Measurements from ENCODE around the gene SFRP4.
A peak's percentile ranks its signal among the peaks of the same experiment; 100 is the strongest.

The SFRP4 gene

GRCh38 chr7:37924491-37925041, 7.9 kb upstream of the SFRP4 start:
- no peak for DNase-seq

DNA sequence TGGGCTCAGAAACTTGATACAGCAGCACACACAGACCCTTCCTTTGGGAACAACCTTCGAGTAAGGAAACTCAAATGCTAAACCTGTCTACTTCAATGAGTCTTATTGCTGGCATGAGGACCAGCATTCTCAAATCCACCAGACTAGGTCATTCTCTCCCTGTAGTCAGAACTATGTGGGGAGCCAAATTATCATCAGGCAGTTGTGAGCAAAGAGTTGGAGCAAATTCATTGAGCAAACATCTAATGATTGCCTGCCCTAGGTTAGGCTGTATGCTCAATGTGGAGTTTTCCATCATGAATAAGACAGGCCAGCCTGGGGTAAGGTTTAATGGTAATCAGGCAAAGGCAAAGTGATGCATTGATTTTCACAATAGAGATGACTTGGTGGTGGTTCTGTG, 7.4 kb upstream of the SFRP4 start:
- DNase-seq: no peak

GRCh38 chr7:37921876-37922275, 5.3 kb upstream of the SFRP4 start:
- DNase-seq: no peak

DNA sequence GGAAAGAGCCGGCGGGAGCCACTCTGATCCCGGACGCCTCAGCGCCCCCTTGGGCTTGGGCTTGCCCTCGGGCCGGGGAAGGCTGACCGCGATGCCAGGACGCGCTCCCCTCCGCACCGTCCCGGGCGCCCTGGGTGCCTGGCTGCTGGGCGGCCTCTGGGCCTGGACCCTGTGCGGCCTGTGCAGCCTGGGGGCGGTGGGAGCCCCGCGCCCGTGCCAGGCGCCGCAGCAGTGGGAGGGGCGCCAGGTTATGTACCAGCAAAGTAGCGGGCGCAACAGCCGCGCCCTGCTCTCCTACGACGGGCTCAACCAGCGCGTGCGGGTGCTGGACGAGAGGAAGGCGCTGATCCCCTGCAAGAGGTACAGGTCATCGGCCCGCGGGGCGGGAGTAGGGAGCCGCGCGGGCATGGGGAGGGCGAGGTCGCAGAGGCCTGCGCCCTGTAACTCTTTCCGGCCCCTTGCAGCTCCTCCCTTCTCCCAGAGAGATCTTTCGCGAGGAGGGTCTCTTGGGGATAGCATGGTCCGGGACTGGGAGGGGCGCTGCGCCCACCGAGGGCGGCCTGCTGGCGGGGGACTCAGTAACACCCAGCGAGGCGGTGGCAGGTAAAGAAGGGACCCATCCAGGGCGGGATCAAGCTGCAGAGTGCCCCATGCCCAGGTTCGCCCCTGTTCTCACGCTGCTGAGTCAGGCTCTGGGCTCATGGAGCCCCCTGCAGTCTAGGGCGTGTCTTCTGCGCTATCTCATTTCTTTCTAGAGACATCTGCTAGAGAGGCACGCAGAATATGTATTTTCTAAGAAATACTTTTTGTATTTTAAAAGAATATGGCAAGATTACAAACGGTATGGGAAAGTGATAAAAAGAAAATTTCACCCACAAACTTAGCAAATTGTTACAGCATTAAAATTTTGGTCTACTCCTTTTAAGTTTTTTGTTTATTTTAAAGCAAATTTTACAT, 4.5 kb upstream of the SFRP4 start:
- peak in 1 of 2 donors; percentile 1 for DNase-seq

DNA sequence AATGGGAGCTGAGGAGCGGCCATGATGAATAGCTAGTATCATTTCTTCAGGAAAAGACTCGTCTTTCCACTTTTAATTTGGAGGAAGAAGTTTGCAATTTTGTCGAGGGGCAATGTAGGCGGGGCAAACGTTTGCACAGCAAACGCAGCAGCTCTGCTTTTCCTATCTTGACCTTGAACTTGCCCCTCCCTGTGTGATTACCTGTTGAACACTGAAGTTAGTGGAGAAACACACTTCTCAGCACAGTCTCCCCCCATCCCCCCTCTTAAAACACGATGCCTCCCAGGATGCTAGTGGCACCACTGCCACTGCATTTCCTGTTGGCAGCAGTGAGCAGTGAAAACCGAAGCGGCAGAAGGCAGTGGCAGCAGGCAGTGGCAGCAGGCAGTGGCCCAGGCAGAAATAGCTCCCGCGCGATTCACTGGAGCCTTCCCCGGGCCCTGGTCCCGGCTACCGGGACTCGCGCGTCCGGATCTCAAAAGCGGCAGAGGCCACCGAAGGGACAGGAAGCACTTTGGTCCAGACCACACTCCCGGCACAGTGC, 3.8 kb upstream of the SFRP4 start, which contains the start of gene EPDR1:
Gene EPDR1, plus strand, starts transcription at position 336 of the 544 bp plus-strand sequence. CDS start 300 bp downstream, outside the sequence.
- DNase-seq: peak; percentile 35 to 50

DNA sequence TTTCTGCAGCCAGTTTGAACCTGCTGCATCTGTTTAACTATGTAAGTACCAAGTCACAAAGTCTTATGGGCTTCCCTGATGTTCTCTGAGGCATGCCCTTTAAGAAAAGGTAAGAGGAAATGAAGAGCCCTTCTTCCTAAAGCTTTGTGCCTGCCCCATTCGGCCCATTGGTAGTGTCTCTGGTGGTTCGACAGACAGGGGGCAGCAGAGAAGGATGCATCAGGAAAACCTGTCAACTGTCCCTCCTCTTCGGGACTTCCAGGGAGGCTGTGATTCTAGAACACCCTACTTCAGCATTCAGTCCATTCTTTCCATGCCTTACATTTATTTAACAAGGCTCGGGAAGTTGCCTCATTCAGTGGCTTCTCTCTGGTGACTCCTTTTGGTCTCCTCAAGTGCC, 1.9 kb upstream of the SFRP4 start:
- no peak for DNase-seq

DNA sequence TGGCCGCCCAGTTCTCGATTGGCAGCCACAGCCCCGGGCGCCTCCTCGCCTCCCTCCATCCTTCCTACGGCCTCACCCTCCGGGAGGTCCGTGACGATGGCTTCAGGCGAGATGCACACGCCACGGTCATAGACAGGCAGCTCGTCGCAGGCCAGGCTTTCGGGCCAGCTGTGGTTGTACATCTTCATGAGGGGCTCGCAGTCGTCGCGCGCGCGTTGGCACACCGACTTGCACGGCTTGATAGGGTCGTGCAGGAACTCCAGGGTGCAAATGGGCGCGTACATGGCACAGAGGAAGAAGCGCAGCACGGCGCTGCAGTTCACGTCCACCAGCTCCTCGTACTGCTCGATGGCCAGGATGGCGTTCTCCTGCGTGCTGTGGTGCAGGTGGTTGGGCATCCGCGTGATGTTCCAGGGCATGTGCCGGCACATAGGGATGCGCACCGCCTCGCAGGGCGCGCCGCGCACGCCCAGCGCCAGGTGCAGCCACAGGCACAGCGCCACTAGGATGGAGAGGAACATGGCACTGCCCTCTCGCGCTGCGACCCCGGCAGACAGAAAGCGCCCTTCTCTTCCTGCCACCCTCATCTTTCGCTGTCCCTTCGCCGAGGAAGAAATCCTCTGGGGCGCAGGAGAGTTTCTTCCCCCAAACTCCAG, 472 bp downstream of the SFRP4 start:
- DNase-seq: no peak

- DNase-seq: no peak
These were observed 1.2 kb downstream of the SFRP4 start for GRCh38 chr7:37915438-37915837.

DNA sequence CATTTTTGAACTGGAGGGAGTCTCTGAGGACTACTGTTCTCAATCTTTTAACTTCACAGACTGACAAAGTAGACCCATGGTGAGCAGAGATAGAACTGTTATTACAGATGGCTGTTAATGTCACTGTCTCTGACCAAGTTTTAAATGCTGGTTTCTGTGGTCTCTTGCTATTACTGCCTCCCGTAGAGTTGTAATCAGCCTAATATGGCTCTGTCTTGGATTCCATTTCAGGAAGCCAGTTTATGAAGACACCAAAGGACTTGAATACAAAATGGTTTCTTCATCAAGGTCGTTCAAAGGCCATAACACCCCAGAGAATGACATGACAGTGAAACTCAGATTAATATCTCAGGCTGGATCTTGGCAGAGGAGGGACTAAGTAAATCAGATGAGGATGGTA, 3.9 kb downstream of the SFRP4 start:
- no peak for DNase-seq

DNA sequence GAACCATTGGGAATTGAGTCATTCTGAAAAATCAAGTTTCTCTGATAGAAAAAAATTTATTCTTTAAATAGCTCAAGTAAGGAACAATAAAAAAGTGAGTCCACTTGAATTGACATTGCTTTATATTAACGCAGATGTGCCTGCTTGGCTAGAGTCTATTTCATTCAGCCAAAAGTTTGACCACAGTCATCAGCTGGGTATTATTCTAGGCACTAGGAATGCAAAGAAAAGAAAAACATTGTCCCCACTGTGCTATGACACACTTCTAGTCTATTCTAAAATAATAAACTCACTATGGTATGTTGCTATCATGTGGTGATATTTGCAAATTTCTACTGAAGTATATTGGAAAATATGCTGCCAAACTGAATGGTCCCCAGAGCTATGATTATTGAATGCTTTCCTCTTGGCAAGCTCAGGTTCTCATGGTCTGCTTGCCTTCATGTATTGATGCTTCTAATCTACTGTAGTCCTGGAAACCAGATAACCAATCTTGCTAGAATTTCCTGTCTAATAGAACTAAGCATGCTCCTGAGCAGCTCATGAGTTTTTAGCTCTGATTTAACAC, 8.3 kb downstream of the SFRP4 start:
- DNase-seq: no peak

GRCh38 chr7:37901890-37902524, 14.6 kb downstream of the SFRP4 start:
- DNase-seq: no peak

GRCh38 chr7:37901236-37901827, 15.3 kb downstream of the SFRP4 start:
- DNase-seq: no peak

- DNase-seq: no peak
These were observed 16.8 kb downstream of the SFRP4 start for GRCh38 chr7:37899712-37900247.

GRCh38 chr7:37894671-37895070, 21.9 kb downstream of the SFRP4 start:
- no peak for DNase-seq

GRCh38 chr7:37893359-37893758, 23.3 kb downstream of the SFRP4 start:
- no peak for DNase-seq

DNA sequence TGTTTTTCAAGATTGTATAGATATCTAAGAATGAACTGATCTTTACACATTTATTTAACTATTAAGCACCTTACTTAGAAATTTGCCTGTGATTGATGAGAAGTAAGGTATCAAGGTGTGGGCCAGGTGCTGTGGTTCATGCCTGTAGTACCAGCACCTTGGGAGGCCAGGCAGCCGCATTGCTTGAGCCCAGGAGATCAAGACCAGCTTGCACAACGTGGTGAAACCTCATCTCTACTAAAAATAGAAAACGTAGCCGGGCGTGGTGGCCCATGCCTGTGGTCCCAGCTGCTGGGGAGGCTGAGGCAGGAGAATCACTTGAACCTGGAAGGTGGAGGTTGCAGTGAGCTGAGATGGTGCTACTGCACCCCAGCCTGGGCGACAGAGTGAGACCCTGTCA, 34.5 kb downstream of the SFRP4 start:
- no peak for DNase-seq
